Measurements from ENCODE around the gene RERE.
"Not testable (repeated sequence)": the region's sequence is repeated elsewhere in the genome, so short reads cannot be mapped to it uniquely, and the experiment has no call there.

DNA sequence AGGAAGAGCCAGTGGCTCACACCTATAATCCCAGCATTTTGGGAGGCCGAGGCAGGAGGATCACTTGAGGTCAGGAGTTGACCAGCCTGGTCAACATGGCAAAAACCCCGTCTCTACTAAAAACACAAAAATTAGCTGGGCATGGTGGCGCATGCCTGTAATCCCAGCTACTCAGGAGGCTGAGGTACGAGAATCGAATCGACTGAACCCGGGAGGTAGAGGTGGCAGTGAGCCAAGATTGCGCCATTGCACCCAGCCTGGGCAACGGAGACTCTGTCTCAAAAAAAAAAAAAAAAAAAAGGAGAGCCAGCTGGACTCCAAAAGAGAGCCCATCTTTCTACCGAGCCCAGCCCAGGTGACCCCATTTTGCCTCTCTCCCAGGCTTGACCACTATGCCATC lies 13.3 kb upstream of the RERE start:
- TF ChIP-seq POLR2A (IDR thresholded peaks at IDR 0.05): not testable (repeated sequence)
- TF ChIP-seq, protein P1, sequence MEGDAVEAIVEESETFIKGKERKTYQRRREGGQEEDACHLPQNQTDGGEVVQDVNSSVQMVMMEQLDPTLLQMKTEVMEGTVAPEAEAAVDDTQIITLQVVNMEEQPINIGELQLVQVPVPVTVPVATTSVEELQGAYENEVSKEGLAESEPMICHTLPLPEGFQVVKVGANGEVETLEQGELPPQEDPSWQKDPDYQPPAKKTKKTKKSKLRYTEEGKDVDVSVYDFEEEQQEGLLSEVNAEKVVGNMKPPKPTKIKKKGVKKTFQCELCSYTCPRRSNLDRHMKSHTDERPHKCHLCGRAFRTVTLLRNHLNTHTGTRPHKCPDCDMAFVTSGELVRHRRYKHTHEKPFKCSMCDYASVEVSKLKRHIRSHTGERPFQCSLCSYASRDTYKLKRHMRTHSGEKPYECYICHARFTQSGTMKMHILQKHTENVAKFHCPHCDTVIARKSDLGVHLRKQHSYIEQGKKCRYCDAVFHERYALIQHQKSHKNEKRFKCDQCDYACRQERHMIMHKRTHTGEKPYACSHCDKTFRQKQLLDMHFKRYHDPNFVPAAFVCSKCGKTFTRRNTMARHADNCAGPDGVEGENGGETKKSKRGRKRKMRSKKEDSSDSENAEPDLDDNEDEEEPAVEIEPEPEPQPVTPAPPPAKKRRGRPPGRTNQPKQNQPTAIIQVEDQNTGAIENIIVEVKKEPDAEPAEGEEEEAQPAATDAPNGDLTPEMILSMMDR (IDR thresholded peaks at IDR 0.05): not testable (repeated sequence)

Data from body of pancreas (tissue), 4 donors.